GM18870 (cell line): ENCODE measurements around the gene TBC1D1.

ENCODE experiments used
- ATAC-seq: cut with Tn5 transposase; IDR thresholded peaks from one replicate; pipeline ENCODE4 v1.9.1; 2021; ENCODE audit warnings: moderate library complexity; ENCODE audit not compliant: unreplicated experiment

The TBC1D1 gene

GRCh38 chr4:38162240-38162784 is 271.4 kb downstream of the TBC1D1 start:
- ATAC-seq: no peak

- no peak for ATAC-seq
Observed at GRCh38 chr4:38163216-38164006, 272.5 kb downstream of the TBC1D1 start.

DNA sequence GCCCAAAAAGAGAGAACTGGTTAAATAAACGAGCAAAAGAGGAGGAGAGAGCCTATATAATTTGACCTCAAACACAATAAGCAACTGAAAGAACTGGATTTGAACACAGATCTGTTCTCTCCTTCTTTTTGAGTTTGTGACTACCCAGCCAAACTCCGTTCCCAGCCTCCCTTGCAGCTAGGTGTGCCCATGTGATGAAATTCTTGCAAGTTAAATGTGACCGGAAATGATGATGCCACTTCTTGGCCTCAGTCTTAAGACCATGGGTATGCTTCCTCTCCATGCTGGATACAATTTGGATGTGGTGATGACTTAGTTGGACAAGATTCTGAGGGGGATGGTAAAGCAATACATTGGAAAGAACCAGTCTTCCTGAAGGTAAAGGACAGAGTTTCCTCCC is 273.5 kb downstream of the TBC1D1 start:
- ATAC-seq: no peak

DNA sequence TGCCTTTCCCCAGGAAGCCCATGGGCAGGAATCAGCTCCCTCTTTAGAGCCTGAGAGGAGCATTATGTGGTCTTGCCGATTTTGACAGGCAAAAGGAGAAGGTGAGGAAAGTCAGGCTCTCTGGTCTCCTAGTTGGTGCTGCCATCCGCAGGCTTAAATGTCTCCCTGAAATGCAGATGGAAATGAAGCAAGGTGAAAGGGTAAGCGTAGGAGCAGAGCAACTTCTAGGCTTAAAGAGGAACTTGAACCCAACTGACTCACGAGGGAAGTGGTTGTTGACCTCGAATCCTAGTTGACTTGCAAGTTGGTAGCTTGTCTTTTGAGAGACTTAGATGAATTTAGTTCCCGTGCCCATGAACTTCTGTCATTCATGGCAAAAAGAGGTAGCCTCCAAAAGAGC is 275.2 kb downstream of the TBC1D1 start:
- no peak for ATAC-seq

DNA sequence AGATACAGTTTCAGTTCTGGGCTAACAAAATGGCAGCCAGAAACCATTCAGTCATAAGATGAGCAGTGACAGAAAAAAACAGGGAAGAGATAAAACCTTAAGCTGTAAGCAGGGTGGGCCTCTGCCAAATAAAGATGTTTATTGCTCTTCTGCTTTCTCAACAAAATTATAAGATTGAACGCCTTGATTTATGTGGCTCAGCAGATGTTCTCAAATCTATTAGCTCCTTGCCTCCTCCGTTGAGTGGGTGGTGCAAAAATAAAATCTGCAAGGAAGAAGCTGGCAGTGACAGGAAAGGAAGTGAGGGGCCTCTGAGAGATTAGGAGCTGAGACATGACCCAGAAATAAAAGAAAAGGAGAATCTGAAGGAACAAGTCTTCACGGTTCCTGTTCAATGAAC is 275.9 kb downstream of the TBC1D1 start:
- ATAC-seq: no peak

- no peak for ATAC-seq
Observed at GRCh38 chr4:38167973-38168372, 277.1 kb downstream of the TBC1D1 start.

DNA sequence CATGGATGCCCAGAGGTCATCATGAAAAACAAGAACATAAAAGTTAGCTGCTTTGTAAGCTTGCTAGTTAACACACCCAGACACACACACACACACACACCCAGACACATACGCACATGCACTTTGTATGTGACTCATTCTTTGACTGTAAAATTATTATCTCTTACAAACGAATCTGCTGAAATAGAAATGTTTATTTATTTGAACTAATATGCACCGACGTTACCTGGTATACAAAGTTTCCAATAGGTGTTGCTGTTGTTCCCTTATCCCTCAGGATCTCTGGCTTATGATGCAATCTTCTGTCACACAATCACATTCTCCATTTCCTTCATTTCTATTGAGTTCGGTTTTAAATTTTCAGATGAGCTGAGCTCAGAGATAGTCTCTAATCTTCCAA is 278.6 kb downstream of the TBC1D1 start:
- ATAC-seq: no peak

GRCh38 chr4:38170338-38171169 is 279.7 kb downstream of the TBC1D1 start:
- ATAC-seq: no peak

DNA sequence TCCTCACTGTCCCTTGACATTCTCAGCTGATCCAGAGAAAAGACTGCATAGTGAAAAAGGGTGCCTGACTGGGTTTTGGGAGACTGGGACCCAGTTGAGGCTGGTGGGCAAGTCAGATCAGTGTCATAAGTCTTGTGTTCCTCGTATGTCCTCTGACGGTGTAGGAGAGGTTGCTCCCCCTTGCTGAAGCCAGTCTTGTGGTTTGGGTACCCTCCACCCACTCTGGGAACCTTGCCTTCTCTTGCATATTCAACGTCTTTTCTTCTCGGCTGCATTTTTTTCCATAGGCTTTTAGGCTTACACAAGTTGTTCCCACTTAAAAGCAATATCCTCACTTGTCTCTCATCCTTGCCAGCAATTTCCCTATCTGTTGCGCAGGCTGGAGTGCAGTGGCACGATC is 281.2 kb downstream of the TBC1D1 start:
- ATAC-seq: no peak

DNA sequence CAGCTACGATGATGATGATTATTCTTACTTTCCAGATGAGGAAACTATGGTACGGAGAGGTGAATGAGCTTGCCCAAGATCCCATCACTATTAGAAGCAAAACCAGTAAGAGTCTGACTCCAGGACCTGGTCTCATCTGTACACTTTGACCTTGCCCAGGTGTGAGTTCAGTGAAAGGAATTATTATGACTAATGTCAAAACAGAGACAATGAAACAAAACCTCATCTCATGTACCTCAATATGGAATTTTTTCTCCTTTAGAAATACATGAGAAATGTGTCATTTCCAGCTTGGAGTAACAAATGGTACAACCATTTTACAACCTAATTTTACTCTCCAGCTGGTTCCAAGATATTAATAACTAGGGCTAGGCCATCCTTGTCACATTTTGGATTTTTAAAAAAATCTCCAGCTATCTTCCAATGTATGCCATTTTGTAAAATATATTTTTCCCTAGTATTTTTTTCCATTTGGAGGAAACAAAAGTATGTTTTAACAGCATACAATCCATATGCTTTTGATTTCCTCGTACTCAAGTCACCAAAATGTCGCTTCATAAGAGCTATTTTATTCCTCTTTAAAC is 283.1 kb downstream of the TBC1D1 start:
- no peak for ATAC-seq

- ATAC-seq: no peak
Observed at GRCh38 chr4:38174801-38175200, 283.9 kb downstream of the TBC1D1 start.

GRCh38 chr4:38176165-38176564 is 285.3 kb downstream of the TBC1D1 start:
- no peak for ATAC-seq

GRCh38 chr4:38177035-38177546 is 286.2 kb downstream of the TBC1D1 start:
- ATAC-seq: no peak

DNA sequence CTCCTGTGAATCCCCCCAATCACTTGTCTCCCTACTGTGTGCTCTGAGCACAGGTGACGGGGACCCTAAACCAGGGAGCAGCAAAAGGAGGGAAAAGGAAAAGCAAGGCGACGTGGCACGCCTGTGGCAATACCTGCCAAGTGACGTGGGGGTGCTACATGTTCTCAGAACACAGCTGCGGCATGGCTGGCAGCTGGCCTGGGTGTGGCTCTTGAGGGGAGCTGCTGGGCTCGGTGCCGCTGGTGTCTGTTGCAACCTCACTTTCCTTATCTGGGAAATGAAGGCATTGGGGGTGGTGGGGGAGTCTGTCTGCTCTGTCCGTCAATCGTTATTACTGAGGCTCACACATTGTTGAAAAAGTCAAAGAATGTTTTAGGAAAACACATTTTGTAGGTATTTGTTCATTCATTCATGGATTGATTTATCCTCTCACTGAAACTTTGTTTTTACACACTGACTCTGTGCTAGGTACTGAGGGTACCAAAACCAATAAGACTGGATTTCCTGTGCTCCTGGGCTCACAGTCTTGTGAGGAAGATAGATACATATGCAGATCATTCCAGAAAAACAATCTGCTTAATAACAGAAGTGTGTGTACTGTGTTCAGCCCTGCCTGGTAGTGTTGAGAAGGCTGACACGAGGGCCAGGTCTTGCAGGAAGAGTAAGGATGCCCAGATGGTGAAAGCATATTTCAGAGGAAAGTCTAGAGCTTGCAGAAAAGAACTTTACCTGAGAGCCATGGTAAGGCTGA is 286.9 kb downstream of the TBC1D1 start:
- no peak for ATAC-seq

DNA sequence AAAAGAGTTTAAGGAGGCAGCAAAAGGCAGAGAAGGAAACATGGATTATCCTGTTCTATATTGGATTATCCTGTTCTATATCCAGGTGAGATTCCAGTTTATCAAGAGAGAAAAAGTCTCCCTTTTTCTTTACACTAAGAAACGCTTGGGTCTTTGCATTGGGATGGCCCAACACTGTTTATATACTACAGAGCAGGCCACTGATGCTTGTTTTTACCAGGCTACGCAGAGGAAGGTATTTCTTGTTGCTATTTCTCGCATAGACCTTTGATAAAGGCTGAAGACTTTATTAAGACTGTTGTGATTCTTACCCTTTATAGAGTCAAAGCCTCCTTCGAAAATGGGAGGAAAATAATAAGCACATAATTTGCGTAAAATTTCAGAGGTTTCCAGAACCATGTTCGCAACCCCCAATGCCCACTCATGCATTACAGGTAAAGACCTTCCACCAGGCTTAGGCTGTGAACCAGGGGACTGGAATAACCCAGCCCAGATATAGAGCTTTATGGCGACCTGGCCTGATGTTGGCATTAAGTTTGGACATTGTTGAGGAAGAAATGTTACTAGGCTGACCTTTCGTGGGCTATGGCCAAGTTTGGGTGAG is 287.6 kb downstream of the TBC1D1 start:
- ATAC-seq: no peak

GRCh38 chr4:38179690-38180377 is 288.9 kb downstream of the TBC1D1 start:
- ATAC-seq: no peak

- ATAC-seq: no peak
Observed at GRCh38 chr4:38180456-38180855, 289.6 kb downstream of the TBC1D1 start.

DNA sequence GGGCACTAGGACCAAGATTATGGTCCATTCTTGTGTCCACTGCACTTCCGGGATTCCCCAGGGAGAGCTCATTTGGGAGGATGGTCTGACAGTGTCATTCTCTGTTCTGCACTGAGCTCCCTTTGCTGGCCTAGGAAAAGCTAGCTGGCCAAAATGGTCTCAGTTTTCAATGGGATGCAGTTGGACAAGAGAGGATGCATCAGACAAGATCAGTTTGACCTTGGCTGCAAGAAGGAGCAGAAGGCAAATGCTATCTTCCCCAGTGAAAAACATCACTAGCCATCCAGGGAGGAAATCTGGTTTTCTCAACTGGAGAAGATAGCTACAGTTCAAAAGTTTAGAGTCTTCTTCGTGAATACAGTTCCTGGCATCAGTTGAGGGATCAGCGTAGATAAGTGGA is 290.4 kb downstream of the TBC1D1 start:
- no peak for ATAC-seq

DNA sequence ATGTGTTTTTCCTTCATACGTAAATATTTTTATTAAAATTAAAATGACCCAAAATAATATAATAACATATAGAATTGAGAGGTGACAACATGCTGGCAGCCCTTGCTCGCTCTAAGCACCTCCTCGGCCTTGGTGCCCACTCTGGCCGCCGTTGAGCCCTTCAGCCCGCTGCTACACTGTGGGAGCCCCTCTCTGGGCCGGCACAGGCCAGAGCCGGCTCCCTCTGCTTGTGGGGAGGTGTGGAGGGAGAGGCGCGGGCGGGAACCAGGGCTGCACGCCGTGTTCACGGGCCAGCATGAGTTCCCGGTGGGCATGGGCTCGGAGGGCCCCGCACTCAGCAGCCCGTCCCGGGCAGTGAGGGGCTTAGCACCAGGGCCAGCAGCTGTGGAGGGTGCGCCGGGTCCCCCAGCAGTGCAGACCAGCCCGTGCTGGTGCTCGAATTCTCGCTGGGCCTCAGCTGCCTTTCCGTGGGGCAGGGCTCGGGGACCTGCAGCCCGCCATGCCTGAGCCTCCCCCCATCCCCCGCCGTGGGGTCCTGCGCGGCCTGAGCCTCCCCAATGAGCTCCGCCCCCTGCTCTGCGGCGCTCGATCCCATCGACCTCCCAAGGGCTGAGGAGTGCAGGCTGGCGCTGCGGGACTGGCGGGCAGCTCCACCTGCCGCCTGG is 291.6 kb downstream of the TBC1D1 start:
- no peak for ATAC-seq
